Activated CD4-positive, CD25-positive, alpha-beta regulatory T cell treated with anti-CD3 and anti-CD28 coated beads, Interleukin-2, amount 50 U/mL, for 16 hours (primary cell): Measurements from ENCODE around the gene COL5A2.

Experiments used
- DNase-seq: peaks from one replicate; pipeline ENCODE4 v3.0.0-alpha.2; 2020; ENCODE audit warnings: low read depth, low spot score

The COL5A2 gene

GRCh38 chr2:189000221-189000620 is 179.3 kb downstream of the COL5A2 start:
- no peak for DNase-seq

- DNase-seq: no peak
Measured at GRCh38 chr2:188997263-188997662, 182.3 kb downstream of the COL5A2 start.

GRCh38 chr2:188993247-188993646 is 186.3 kb downstream of the COL5A2 start:
- no peak for DNase-seq

GRCh38 chr2:188986839-188987238 is 192.7 kb downstream of the COL5A2 start:
- DNase-seq: no peak

GRCh38 chr2:188984680-188985079 is 194.9 kb downstream of the COL5A2 start:
- no peak for DNase-seq

GRCh38 chr2:188984065-188984491 is 195.5 kb downstream of the COL5A2 start:
- DNase-seq: no peak

- no peak for DNase-seq
Measured at GRCh38 chr2:188983427-188984064, 196.0 kb downstream of the COL5A2 start.
